ENCODE results near the gene TROAP.
A peak's percentile ranks its signal among the peaks of the same experiment; 100 is the strongest.

GRCh38 chr12:49293056-49293956 lies 29.7 kb upstream of the TROAP start:
- TF ChIP-seq CTCF (conservative IDR thresholded peaks at IDR 0.05; ENCODE audit: low read depth in 2 of 2): no peak
- TF ChIP-seq POLR2AphosphoS5 (IDR thresholded peaks at IDR 0.05; ENCODE audit: low read depth): no peak
- peak; percentile 74 for TF ChIP-seq EZH2 (IDR thresholded peaks at IDR 0.05; ENCODE audit: low read depth, unreplicated experiment)
- TF ChIP-seq EZH2phosphoT487 (IDR thresholded peaks at IDR 0.05; ENCODE audit: unreplicated experiment): no peak
- no peak for TF ChIP-seq STAT1 (IDR thresholded peaks at IDR 0.05; ENCODE audit: unreplicated experiment)
